Neural progenitor cell (in vitro differentiated cells): ENCODE results near the gene SLC22A5. TPM values are rescaled to one million over a fixed set of nuclear protein-coding genes. Genes with fewer than 3 reads are reported as not detected.
A peak's percentile ranks its signal among the peaks of the same experiment; 100 is the strongest.

Experiments used
- DNase-seq: peaks from one replicate; pipeline ENCODE4 v3.0.0-alpha.2; 2016; ENCODE audit warnings: low spot score
- H2AFZ ChIP-seq: fragments of 200-600 bp; sonication (generic); replicated peaks from 2 replicates; pipeline ENCODE4 v1.6.1; 2016; ENCODE audit warnings: antibody characterized with exemption
- H3F3A ChIP-seq: fragments of 200-600 bp; sonication (generic); 2 replicates; pipeline ENCODE4 v1.6.1; 2016; ENCODE audit warnings: antibody characterized with exemption, low read depth
- H3K27ac ChIP-seq: fragments of 200-600 bp; sonication (generic); 2 replicates; pipeline ENCODE4 v1.5.1; 2016; ENCODE audit warnings: mild to moderate bottlenecking
- H3K27me3 ChIP-seq: fragments of 200-600 bp; sonication (generic); 2 replicates; pipeline ENCODE4 v1.6.1; 2016; ENCODE audit warnings: mild to moderate bottlenecking, moderate library complexity
- H3K36me3 ChIP-seq: fragments of 200-600 bp; sonication (generic); 2 replicates; pipeline ENCODE4 v1.5.1; 2016
- H3K4me1 ChIP-seq: fragments of 200-600 bp; sonication (generic); 2 replicates; pipeline ENCODE4 v1.6.1; 2016; ENCODE audit warnings: mixed run types
- H3K4me2 ChIP-seq: fragments of 200-600 bp; sonication (generic); 2 replicates; pipeline ENCODE4 v1.6.1; 2016
- H3K4me3 ChIP-seq: fragments of 200-600 bp; sonication (generic); 2 replicates; pipeline ENCODE4 v1.5.1; 2016
- H3K79me2 ChIP-seq: fragments of 200-600 bp; sonication (generic); 2 replicates; pipeline ENCODE4 v1.6.1; 2016; ENCODE audit warnings: low read depth
- H3K9ac ChIP-seq: fragments of 200-600 bp; sonication (generic); 2 replicates; pipeline ENCODE4 v1.6.1; 2016
- H3K9me3 ChIP-seq: fragments of 200-600 bp; sonication (generic); 2 replicates; pipeline ENCODE4 v1.5.1; 2016; ENCODE audit warnings: low read depth
- H4K20me1 ChIP-seq: fragments of 200-600 bp; sonication (generic); 2 replicates; pipeline ENCODE4 v1.6.1; 2016; ENCODE audit warnings: low read depth
- H3K27ac Mint-ChIP-seq: 3 replicates; pipeline ENCODE4 v1.8.0; 2021; ENCODE audit warnings: mixed read lengths
- H3K27me3 Mint-ChIP-seq: 2 replicates; pipeline ENCODE4 v1.8.0; 2022; ENCODE audit warnings: low read depth, mild to moderate bottlenecking, inconsistent platforms, moderate library complexity, mixed read lengths; ENCODE audit not compliant: insufficient read depth
- H3K36me3 Mint-ChIP-seq: 3 replicates; pipeline ENCODE4 v1.8.0; 2021; ENCODE audit warnings: mixed read lengths
- H3K4me1 Mint-ChIP-seq: 3 replicates; pipeline ENCODE4 v1.8.0; 2021; ENCODE audit warnings: mixed read lengths
- H3K4me3 Mint-ChIP-seq: 3 replicates; pipeline ENCODE4 v1.8.0; 2021; ENCODE audit warnings: mild to moderate bottlenecking, moderate library complexity, mixed read lengths
- H3K9me3 Mint-ChIP-seq: 3 replicates; pipeline ENCODE4 v1.8.0; 2020; ENCODE audit warnings: mixed read lengths
- EZH2 ChIP-seq: fragments of 200-600 bp; sonication (generic); IDR thresholded peaks from 2 replicates; pipeline ENCODE4 v1.6.1; 2017; ENCODE audit warnings: antibody characterized with exemption, mild to moderate bottlenecking, moderate library complexity
- EZH2phosphoT487 ChIP-seq: fragments of 200-600 bp; sonication (generic); IDR thresholded peaks from 2 replicates; pipeline ENCODE4 v1.6.1; 2017; ENCODE audit warnings: antibody characterized with exemption
- total RNA-seq: library from RNA; depleted of rRNA; stranded (reverse); fragments of >200 nt; gene quantifications from 2 replicates; pipeline ENCODE4 v1.2.3, GENCODE V29; 2015; ENCODE audit warnings: low replicate concordance
- TF ChIP-seq, protein P1 (sequence below): fragments of 200-600 bp; sonication (generic); IDR thresholded peaks from 2 replicates; pipeline ENCODE4 v1.5.1; 2017; ENCODE audit warnings: antibody characterized with exemption, mild to moderate bottlenecking

Gene SLC22A5
- total RNA-seq, 1 donor from 2014 or later, result 3.1 TPM

DNA sequence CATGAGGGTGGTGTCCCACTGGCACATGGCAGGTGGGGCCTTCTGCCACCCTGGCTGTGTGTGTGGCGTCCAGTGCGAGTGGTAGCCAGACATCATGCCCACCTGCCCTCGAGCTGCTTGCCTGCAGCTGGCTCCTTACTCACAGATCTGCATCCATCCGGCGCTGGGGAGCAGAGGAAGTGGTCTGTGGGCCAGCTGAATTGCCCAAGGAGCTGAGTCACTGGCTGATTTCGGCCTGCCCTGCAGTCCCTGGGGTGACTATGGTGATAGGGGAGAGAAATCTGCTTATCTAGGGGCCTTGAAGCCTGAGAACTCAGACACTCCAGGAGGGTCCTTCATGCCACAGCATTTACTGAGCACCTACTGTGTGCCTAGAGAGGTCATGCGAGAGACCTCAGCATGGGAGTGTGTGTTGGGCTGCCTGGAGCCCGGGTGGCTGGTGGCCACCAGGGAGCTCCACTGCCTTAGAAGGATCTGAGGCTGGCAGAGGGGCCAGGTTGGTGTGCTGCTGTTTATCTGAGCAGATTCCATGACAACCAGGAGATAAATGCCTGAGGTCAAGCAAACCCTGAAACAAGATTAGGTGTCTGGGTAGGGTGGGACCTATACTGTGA, 57.1 kb downstream of the SLC22A5 start:
- Mint-ChIP-seq H3K4me1 (peaks cover 15% of the 10 kb centered on the region), H3K9me3 (no peaks in the 10 kb centered on the region), H3K27ac (no peak overlapping the region), H3K4me3 (no peak overlapping the region), H3K36me3 (no peaks in the 10 kb centered on the region), H3K27me3 (peaks cover 6% of the 10 kb centered on the region)
- Histone ChIP-seq H3K27me3 (no peaks in the 10 kb centered on the region), H3K27ac (no peak overlapping the region), H3K79me2 (no peaks in the 10 kb centered on the region), H4K20me1 (no peaks in the 10 kb centered on the region), H3K36me3 (no peaks in the 10 kb centered on the region), H2AFZ (no peak overlapping the region), H3F3A (no peaks in the 10 kb centered on the region), H3K9ac (no peak overlapping the region), H3K4me3 (no peak overlapping the region), H3K4me1 (peaks cover 5% of the 10 kb centered on the region), H3K9me3 (no peaks in the 10 kb centered on the region), H3K4me2 (no peak overlapping the region)
- TF ChIP-seq, protein P1, sequence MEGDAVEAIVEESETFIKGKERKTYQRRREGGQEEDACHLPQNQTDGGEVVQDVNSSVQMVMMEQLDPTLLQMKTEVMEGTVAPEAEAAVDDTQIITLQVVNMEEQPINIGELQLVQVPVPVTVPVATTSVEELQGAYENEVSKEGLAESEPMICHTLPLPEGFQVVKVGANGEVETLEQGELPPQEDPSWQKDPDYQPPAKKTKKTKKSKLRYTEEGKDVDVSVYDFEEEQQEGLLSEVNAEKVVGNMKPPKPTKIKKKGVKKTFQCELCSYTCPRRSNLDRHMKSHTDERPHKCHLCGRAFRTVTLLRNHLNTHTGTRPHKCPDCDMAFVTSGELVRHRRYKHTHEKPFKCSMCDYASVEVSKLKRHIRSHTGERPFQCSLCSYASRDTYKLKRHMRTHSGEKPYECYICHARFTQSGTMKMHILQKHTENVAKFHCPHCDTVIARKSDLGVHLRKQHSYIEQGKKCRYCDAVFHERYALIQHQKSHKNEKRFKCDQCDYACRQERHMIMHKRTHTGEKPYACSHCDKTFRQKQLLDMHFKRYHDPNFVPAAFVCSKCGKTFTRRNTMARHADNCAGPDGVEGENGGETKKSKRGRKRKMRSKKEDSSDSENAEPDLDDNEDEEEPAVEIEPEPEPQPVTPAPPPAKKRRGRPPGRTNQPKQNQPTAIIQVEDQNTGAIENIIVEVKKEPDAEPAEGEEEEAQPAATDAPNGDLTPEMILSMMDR, result peak; percentile 33
- no peak for TF ChIP-seq EZH2phosphoT487
- no peak for TF ChIP-seq EZH2
- peak; percentile 44 for DNase-seq

DNA sequence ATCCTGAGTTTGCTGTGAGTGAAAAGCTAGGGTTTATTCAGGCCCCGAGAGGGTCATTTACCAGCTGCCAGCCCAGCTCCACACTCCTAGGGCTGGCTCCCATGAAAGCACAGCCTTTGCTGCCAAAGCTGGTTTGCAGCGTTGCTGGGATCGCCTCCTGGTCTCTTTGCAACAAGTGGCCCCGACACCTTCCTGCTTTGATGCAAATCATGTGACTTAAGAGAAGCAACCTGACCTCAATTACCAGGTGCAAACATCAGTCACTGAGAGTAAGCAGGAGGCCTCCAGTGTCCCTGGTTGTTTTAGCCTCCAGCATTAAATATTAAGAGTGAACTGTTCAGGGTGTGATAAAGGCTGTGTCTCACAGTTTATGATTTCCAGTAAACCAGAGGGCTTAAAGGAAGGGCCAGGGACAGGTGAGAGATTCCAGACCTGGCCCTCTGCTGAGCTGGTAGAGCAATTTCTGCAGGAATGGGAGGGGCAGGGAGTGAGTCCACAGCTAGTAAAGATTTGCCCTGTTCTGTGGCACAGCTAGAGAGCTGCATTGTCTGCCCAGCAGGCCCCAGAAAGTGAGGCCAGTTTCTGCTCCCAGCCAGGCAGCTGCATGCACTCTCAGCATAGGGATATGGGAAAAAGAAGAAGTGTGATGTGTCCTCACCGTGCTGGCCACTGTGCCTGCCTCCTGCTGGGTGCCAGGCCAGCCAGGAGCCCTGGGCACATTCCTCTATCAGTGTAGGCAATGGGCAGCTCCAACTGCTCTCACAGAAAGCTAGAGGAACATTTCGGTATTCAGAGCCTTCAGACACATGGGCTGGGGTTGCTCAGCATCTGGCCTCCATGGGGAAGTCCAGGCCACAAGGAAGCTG, 58.0 kb downstream of the SLC22A5 start:
- Mint-ChIP-seq H3K9me3 (no peaks in the 10 kb centered on the region), H3K27ac (no peak overlapping the region), H3K4me3 (no peak overlapping the region), H3K27me3 (peaks cover 6% of the 10 kb centered on the region), H3K4me1 (peaks cover 15% of the 10 kb centered on the region), H3K36me3 (no peaks in the 10 kb centered on the region)
- Histone ChIP-seq H3K4me3 (no peak overlapping the region), H3K4me1 (peaks cover 5% of the 10 kb centered on the region), H3K4me2 (no peak overlapping the region), H4K20me1 (no peaks in the 10 kb centered on the region), H3K9ac (no peak overlapping the region), H3K27ac (no peak overlapping the region), H2AFZ (peak overlapping the region; percentile 1), H3K27me3 (no peaks in the 10 kb centered on the region), H3F3A (no peaks in the 10 kb centered on the region), H3K9me3 (no peaks in the 10 kb centered on the region), H3K79me2 (no peaks in the 10 kb centered on the region), H3K36me3 (no peaks in the 10 kb centered on the region)
- DNase-seq, result no peak
- TF ChIP-seq, protein P1, result no peak
- TF ChIP-seq EZH2 (no peak), EZH2phosphoT487 (no peak)

DNA sequence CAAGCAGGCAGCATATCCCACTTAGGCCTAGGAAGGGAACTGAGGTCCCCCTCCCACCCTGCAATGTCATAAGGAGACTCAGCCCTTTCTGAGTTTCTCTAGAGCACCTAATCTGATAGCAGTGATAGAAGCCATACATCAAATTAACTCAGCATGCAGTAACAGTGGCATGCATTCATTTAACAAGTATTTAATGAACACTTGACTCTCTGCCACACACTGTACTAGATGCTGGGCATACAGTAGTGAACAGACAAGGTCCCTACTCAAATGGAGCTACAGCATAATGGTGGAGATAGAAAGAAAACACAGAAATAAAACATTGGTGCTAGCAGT, 58.6 kb downstream of the SLC22A5 start:
- Histone ChIP-seq H3K79me2 (no peaks in the 10 kb centered on the region), H3K4me1 (peaks cover 5% of the 10 kb centered on the region), H3K9ac (no peak overlapping the region), H3K4me2 (no peak overlapping the region), H2AFZ (no peak overlapping the region), H4K20me1 (no peaks in the 10 kb centered on the region), H3K36me3 (no peaks in the 10 kb centered on the region), H3K4me3 (no peak overlapping the region), H3K9me3 (no peaks in the 10 kb centered on the region), H3K27ac (no peak overlapping the region), H3F3A (no peaks in the 10 kb centered on the region), H3K27me3 (no peaks in the 10 kb centered on the region)
- peaks cover 9% of the 10 kb centered on the region for H3K27me3 Mint-ChIP-seq
- H3K4me1 Mint-ChIP-seq, result peaks cover 15% of the 10 kb centered on the region
- H3K27ac Mint-ChIP-seq, result no peak overlapping the region
- H3K9me3 Mint-ChIP-seq, result no peaks in the 10 kb centered on the region
- no peak overlapping the region for H3K4me3 Mint-ChIP-seq
- H3K36me3 Mint-ChIP-seq, result no peaks in the 10 kb centered on the region
- DNase-seq, result no peak
- TF ChIP-seq EZH2phosphoT487 (no peak), EZH2 (no peak)
- TF ChIP-seq, protein P1, result no peak
